ENCODE results near the gene LRRC3.
A peak's percentile ranks its signal among the peaks of the same experiment; 100 is the strongest.

Gene LRRC3

GRCh38 chr21:44485796-44486195 lies 30.5 kb downstream of the LRRC3 start:
- H3K4me3 Mint-ChIP-seq, result no peak overlapping the region
- H3K27ac Mint-ChIP-seq, result no peak overlapping the region
- H3K27me3 Mint-ChIP-seq, result no peaks in the 10 kb centered on the region
- no peaks in the 10 kb centered on the region for H3K9me3 Mint-ChIP-seq
- peaks cover 14% of the 10 kb centered on the region for H3K4me1 Mint-ChIP-seq
- H3K36me3 Mint-ChIP-seq, result no peaks in the 10 kb centered on the region

GRCh38 chr21:44486302-44486701 lies 31.0 kb downstream of the LRRC3 start:
- Mint-ChIP-seq H3K36me3 (no peaks in the 10 kb centered on the region), H3K4me1 (peaks cover 14% of the 10 kb centered on the region), H3K9me3 (no peaks in the 10 kb centered on the region), H3K4me3 (peak overlapping the region; percentile 11), H3K27me3 (no peaks in the 10 kb centered on the region), H3K27ac (no peak overlapping the region)

DNA sequence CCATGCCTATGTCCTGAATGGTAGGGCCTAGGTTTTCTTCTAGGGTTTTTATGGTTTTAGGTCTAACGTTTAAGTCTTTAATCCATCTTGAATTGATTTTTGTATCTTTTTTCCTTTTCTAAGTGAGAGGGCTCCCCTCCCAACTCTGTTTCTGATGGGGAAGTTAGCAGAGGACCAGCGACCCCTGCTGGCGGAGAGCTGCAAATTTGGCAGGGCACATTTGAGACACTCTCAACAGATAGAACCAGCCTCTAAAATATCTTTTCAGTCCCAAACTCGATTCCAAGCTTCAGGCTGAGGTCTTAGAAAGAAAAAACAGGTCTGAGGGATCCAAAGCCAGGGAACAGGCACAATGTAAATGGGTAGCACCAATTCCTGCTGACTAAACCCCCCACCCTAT lies 32.5 kb downstream of the LRRC3 start:
- Mint-ChIP-seq H3K9me3 (no peaks in the 10 kb centered on the region), H3K4me3 (no peak overlapping the region), H3K4me1 (peaks cover 14% of the 10 kb centered on the region), H3K36me3 (peaks cover 4% of the 10 kb centered on the region), H3K27me3 (no peaks in the 10 kb centered on the region), H3K27ac (no peak overlapping the region)

DNA sequence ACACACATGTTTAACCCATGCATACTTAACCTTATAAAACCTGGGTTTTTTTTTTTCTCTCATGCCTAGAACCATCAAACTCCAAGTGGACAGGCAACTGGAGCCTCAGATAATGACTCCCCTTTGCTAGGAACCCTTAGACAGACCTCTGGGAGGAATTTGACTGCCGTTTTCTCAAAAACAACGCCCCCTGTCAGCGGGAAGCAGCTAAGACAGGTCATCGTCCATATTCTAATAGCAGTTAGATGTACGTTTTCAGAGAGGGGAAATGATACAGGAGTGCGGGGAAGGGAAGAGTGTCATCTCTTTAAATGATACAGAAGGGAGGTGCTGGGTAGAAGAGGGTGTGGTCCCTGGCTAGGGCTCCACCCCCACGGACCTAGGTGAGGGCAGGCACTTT lies 34.7 kb downstream of the LRRC3 start:
- Mint-ChIP-seq H3K27me3 (no peaks in the 10 kb centered on the region), H3K9me3 (no peaks in the 10 kb centered on the region), H3K4me3 (no peak overlapping the region), H3K4me1 (peaks cover 11% of the 10 kb centered on the region), H3K36me3 (peaks cover 6% of the 10 kb centered on the region), H3K27ac (no peak overlapping the region)

DNA sequence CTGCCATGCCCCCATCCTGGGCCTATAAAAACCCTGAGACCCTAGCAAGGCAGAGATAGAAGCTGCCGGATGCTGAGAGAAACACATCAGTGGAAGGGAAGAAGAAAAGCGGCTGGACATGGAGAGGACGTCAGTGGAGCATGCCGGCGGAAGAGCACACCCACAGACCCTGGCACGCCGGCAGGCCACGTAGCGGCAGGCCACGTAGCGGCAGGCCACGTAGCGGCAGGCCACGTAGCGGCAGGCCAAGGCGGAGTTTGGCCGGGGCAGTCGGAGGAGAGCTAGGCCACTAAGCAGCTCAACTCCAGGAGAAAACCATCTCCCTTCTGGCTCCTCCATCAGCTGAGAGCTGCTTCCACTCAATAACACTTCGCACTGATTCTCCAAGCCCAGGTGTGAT lies 35.1 kb downstream of the LRRC3 start:
- no peak overlapping the region for H3K4me3 Mint-ChIP-seq
- H3K4me1 Mint-ChIP-seq, result peaks cover 10% of the 10 kb centered on the region
- peaks cover 6% of the 10 kb centered on the region for H3K36me3 Mint-ChIP-seq
- no peaks in the 10 kb centered on the region for H3K27me3 Mint-ChIP-seq
- no peaks in the 10 kb centered on the region for H3K9me3 Mint-ChIP-seq
- H3K27ac Mint-ChIP-seq, result no peak overlapping the region

DNA sequence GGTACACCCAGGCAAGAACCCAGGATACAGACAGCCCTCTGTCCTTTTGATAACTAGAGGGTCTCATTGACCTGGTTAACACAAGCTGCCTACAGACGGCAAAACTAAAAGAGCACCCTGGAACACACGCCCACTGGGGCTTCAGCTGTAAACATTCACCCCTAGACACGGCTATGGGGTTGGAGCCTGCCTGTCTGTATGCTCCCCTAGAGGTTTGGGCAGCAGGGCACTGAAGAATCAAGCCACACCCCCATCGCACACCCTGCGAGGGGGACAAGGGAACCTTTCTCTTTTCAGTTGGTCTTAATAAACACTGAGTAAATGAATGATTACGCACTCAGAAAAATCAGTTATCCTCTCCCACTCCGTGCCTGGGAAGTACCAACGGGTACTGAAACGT lies 35.5 kb downstream of the LRRC3 start:
- Mint-ChIP-seq H3K27me3 (no peaks in the 10 kb centered on the region), H3K9me3 (no peaks in the 10 kb centered on the region), H3K4me1 (peaks cover 6% of the 10 kb centered on the region), H3K36me3 (peaks cover 6% of the 10 kb centered on the region), H3K4me3 (no peak overlapping the region), H3K27ac (no peak overlapping the region)

GRCh38 chr21:44492567-44493385 lies 37.5 kb downstream of the LRRC3 start:
- no peaks in the 10 kb centered on the region for H3K4me1 Mint-ChIP-seq
- peaks cover 6% of the 10 kb centered on the region for H3K36me3 Mint-ChIP-seq
- no peak overlapping the region for H3K4me3 Mint-ChIP-seq
- no peaks in the 10 kb centered on the region for H3K9me3 Mint-ChIP-seq
- no peak overlapping the region for H3K27ac Mint-ChIP-seq
- no peaks in the 10 kb centered on the region for H3K27me3 Mint-ChIP-seq

DNA sequence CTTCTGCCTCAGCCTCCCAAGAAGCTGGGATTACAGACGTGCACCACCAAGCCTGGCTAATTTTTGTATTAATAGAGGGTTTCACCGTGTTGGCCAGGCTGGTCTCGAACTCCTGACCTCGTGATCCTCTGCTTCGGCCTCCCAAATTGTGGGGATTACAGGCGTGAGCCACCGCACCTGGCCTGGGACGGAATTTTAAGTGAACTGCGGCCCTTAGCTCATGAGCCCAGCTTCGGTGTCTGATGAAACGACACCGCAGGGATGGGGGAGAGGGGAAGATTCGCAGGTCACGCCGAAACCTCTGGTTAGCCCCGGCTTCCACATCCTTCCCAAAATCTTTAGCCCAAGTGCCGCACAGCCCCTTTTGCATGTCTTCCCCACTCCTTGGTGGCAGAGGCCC lies 39.1 kb downstream of the LRRC3 start:
- no peaks in the 10 kb centered on the region for H3K27me3 Mint-ChIP-seq
- no peak overlapping the region for H3K4me3 Mint-ChIP-seq
- H3K36me3 Mint-ChIP-seq, result peaks cover 6% of the 10 kb centered on the region
- H3K9me3 Mint-ChIP-seq, result no peaks in the 10 kb centered on the region
- no peaks in the 10 kb centered on the region for H3K4me1 Mint-ChIP-seq
- H3K27ac Mint-ChIP-seq, result no peak overlapping the region

- Mint-ChIP-seq H3K27ac (no peak overlapping the region), H3K4me3 (no peak overlapping the region), H3K9me3 (no peaks in the 10 kb centered on the region), H3K36me3 (peaks cover 6% of the 10 kb centered on the region), H3K4me1 (no peaks in the 10 kb centered on the region), H3K27me3 (no peaks in the 10 kb centered on the region)
These were observed 39.6 kb downstream of the LRRC3 start for GRCh38 chr21:44494956-44495355.

- no peaks in the 10 kb centered on the region for H3K4me1 Mint-ChIP-seq
- H3K4me3 Mint-ChIP-seq, result no peak overlapping the region
- H3K36me3 Mint-ChIP-seq, result peaks cover 6% of the 10 kb centered on the region
- H3K9me3 Mint-ChIP-seq, result no peaks in the 10 kb centered on the region
- no peak overlapping the region for H3K27ac Mint-ChIP-seq
- H3K27me3 Mint-ChIP-seq, result no peaks in the 10 kb centered on the region
These were observed 40.6 kb downstream of the LRRC3 start for GRCh38 chr21:44495611-44496563.

DNA sequence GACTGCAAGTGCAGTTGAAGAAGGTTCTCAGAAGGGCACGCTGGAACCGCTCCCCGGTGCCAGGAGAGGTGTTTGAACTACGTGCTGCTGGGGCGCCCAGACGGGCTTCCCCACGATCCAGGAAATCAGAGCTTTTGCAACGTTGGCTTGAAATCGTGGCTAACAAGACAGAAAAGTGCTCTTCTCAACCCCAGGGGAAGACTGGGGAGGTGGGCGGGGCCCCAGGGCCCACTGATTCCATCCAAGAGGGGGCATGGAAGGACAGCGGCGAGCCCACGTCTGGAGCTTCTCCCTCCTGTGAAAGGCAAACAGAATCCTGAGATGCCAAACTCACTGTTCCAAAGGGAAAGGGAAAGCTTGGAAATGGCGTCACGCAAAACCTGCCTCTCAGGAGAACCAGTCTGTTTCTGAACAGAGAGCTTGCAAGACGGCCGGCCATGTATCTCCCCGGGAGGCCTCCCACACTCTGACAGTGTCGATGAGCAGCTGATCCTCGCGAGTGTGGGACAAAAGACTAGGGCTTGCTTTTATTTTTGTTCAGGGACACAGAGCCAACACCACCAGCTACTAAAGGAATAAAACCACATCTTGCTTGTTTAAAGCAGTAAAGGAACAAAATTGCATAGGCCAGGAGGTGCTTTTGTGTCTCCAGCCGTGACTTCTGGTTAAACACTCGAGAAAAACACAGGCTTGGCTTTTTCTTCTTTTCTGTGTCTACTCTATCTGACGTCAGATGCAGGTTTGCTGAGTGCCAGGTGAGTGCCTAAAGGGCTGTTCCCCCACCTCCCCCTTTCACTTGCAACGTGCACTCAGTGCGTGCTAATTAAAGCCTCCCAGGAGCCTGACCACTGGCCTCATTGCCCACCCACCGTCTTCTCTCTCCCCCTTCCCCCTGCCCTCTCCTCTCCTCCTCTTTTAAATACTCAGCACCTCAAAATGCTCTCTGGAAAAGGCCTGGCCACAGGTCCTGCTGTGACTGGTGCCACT lies 41.5 kb downstream of the LRRC3 start:
- Mint-ChIP-seq H3K4me1 (no peaks in the 10 kb centered on the region), H3K27ac (no peak overlapping the region), H3K4me3 (no peak overlapping the region), H3K36me3 (peaks cover 6% of the 10 kb centered on the region), H3K27me3 (no peaks in the 10 kb centered on the region), H3K9me3 (no peaks in the 10 kb centered on the region)

- Mint-ChIP-seq H3K9me3 (no peaks in the 10 kb centered on the region), H3K27me3 (no peaks in the 10 kb centered on the region), H3K27ac (no peak overlapping the region)
These were observed 42.4 kb downstream of the LRRC3 start for GRCh38 chr21:44497703-44498126.

GRCh38 chr21:44498280-44499210 lies 43.2 kb downstream of the LRRC3 start:
- Mint-ChIP-seq H3K27ac (no peak overlapping the region), H3K4me1 (peaks cover 5% of the 10 kb centered on the region), H3K9me3 (no peaks in the 10 kb centered on the region)

More at GRCh38 chr21:44497703-44498126, 42.4 kb downstream of the LRRC3 start:
- H3K4me3 Mint-ChIP-seq, result no peak overlapping the region
- peaks cover 5% of the 10 kb centered on the region for H3K4me1 Mint-ChIP-seq
- peaks cover 2% of the 10 kb centered on the region for H3K36me3 Mint-ChIP-seq

DNA sequence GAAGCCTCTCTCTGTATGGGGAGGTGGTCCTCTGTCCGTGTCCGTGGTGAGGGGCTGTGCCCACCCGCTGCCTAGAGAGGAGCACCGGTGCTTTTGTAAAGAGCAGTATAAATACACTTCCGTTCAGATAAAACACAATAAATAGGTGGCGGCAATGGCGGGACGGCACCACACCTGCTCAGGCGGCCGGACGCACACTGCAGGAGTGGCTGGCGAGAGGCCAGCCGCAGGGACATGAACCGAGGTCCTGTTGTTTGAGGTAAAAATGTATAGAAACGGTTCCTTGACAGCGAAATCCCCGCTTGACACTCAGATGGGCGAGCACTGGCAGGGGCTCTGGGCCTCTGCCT lies 43.9 kb downstream of the LRRC3 start:
- no peaks in the 10 kb centered on the region for H3K9me3 Mint-ChIP-seq
- peaks cover 5% of the 10 kb centered on the region for H3K4me1 Mint-ChIP-seq
- no peak overlapping the region for H3K4me3 Mint-ChIP-seq
- no peak overlapping the region for H3K27ac Mint-ChIP-seq
- no peaks in the 10 kb centered on the region for H3K36me3 Mint-ChIP-seq
- H3K27me3 Mint-ChIP-seq, result no peaks in the 10 kb centered on the region

More at GRCh38 chr21:44498280-44499210, 43.2 kb downstream of the LRRC3 start:
- Mint-ChIP-seq H3K4me3 (no peak overlapping the region), H3K27me3 (no peaks in the 10 kb centered on the region), H3K36me3 (no peaks in the 10 kb centered on the region)

Data from activated naive CD4-positive, alpha-beta T cell treated with anti-CD3 and anti-CD28 coated beads, Interleukin-2, amount 50 U/mL, for 24 hours (primary cell).